Heart left ventricle (tissue), 13 donors: ENCODE measurements around the gene ITSN1.

Experiments
- POLR2A ChIP-seq, 2 donors: fragments of 450-650 bp; IDR thresholded peaks; one replicate each; pipeline ENCODE4 v1.6.1; 2017; ENCODE audit warnings: antibody characterized with exemption in 2 of 2, mild to moderate bottlenecking in 2 of 2, moderate library complexity in 2 of 2
- TF ChIP-seq, protein P1 (sequence below), 12 donors: fragments of 200-600 bp; sonication (generic) in 4 of 12; IDR thresholded peaks; one replicate each; pipeline versions ENCODE4 v1.5.0 to v1.8.0; 2018 to 2022; ENCODE audit warnings: antibody characterized with exemption in 12 of 12, mild to moderate bottlenecking in 5 of 12
- donor health status: ischemic (EF 13 %, LVEDD 7.1; RV severe dilation, severe dysfunction).
- donor health status: DM: no; HTN: yes; CAD: no.
- donor health status: DM: no; HTN: no; CAD: no.
- donor health status: ischemic (EF 25% LVEDD 6.9; RV normal size, moderate dysfunction).
- donor health status: ischemic (EF 25% LVEDD 5.7; RV mildly dilated, moderate dysfunction).
- donor health status: ischemic (EF 35%, LVEDD 5.7; RV mildly dilated, moderate dysfunction).
- donor health status: nonischemic (EF 11% LVEDD 7.7; RV severe dilation, severe dysfunction).
- donor health status: DM: yes; HTN: yes; CAD: no.
- donor health status: PGD.
- donor health status: ischemic (EF 29% LVEDD 5.4; RV normal size, mild dysfunction).
- donor health status: nonischemic (EF 23%, LVEDD 6.1; RV moderate dilation, normal function).

DNA sequence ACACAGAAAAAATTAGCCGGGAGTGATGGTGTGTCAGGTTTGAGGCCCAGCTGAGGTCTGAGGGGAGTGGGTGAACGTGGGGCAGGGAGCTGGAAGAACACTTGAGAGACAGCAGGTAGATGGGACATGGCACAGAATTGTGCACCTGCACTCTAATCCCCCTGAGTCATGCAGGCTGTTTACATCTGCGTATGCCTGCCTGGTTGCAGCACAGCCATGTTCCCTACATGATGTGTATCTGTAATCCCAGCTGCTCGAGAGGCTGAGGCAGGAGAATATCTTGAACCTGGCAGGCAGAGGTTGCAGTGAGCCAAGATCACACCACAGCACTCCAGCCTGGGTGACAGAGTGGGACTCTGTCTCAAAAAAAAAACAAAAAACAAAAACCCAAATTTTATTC is 228.5 kb downstream of the ITSN1 start:
- TF ChIP-seq, protein P1, sequence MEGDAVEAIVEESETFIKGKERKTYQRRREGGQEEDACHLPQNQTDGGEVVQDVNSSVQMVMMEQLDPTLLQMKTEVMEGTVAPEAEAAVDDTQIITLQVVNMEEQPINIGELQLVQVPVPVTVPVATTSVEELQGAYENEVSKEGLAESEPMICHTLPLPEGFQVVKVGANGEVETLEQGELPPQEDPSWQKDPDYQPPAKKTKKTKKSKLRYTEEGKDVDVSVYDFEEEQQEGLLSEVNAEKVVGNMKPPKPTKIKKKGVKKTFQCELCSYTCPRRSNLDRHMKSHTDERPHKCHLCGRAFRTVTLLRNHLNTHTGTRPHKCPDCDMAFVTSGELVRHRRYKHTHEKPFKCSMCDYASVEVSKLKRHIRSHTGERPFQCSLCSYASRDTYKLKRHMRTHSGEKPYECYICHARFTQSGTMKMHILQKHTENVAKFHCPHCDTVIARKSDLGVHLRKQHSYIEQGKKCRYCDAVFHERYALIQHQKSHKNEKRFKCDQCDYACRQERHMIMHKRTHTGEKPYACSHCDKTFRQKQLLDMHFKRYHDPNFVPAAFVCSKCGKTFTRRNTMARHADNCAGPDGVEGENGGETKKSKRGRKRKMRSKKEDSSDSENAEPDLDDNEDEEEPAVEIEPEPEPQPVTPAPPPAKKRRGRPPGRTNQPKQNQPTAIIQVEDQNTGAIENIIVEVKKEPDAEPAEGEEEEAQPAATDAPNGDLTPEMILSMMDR (IDR thresholded peaks at IDR 0.05) = no peak
- TF ChIP-seq POLR2A (IDR thresholded peaks at IDR 0.05) = no peak
